ENCODE results near the gene DUSP14. TPM values are rescaled to one million over a fixed set of nuclear protein-coding genes. Genes with fewer than 3 reads are reported as not detected.
A peak's percentile ranks its signal among the peaks of the same experiment; 100 is the strongest.
"Not testable (repeated sequence)": the region's sequence is repeated elsewhere in the genome, so short reads cannot be mapped to it uniquely, and the experiment has no call there.

The DUSP14 gene, protein sequence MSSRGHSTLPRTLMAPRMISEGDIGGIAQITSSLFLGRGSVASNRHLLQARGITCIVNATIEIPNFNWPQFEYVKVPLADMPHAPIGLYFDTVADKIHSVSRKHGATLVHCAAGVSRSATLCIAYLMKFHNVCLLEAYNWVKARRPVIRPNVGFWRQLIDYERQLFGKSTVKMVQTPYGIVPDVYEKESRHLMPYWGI
- 19.9 TPM for total RNA-seq

DNA sequence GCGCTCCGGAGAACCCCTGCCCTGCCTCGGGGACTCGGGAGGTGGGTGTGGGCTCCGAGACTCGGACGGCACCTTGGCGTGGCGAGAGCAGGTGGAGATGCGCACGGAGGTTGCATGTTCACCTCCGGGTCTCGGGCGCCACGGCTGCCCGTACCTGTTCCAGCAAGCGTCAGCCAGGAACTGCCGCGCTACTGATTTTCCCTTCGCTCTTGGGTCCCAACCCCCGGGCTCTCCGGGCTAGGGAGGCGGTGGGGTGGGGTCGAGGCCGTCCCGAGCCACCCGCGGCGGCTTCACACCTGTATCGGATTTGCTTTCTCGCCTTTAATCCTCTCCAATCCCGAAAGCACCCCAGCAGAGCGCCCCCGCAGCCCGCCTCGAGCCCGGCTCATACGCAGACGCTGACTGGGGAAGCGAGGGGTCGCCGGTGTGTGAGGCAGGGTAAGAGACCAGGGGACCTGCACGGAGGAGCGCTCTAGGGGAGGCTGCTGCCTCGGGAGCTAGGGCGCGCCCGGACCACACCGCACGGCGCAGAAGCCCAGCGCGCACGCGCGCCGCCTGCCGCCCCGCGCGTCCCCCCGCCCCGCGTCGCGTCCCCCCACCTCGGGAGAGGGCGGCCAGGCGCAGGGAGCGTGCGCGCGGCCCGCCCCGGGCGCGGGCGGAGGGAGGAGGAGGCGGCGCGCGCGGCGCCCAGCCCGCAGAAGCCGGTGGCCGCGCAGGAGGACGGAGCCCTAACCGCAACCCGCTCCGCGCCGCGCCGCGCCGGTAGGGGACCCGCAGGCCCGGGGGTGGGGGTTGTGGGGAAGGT lies at the start of gene DUSP14:
Gene DUSP14, plus strand, starts transcription at position 695 of the 805 bp plus-strand sequence. CDS start 22,382 bp downstream, outside the sequence.
- DNase-seq (ENCODE audit: extremely low spot score in 2 of 2) = no peak
- no peaks in the 10 kb centered on the region for H3K36me3 ChIP-seq
- H3K4me1 ChIP-seq = peaks cover 39% of the 10 kb centered on the region
- H3K4me3 ChIP-seq = peak within 1 kb of the TSS; percentile 71 to 94
- no peaks in the 10 kb centered on the region for H3K9me3 ChIP-seq
- peak within 1 kb of the TSS; percentile 95 for H3K27ac ChIP-seq
- no peaks in the 10 kb centered on the region for H3K27me3 ChIP-seq
- intact Hi-C loops (cut with DNase I) = no loop called here
- TF ChIP-seq, protein P1, sequence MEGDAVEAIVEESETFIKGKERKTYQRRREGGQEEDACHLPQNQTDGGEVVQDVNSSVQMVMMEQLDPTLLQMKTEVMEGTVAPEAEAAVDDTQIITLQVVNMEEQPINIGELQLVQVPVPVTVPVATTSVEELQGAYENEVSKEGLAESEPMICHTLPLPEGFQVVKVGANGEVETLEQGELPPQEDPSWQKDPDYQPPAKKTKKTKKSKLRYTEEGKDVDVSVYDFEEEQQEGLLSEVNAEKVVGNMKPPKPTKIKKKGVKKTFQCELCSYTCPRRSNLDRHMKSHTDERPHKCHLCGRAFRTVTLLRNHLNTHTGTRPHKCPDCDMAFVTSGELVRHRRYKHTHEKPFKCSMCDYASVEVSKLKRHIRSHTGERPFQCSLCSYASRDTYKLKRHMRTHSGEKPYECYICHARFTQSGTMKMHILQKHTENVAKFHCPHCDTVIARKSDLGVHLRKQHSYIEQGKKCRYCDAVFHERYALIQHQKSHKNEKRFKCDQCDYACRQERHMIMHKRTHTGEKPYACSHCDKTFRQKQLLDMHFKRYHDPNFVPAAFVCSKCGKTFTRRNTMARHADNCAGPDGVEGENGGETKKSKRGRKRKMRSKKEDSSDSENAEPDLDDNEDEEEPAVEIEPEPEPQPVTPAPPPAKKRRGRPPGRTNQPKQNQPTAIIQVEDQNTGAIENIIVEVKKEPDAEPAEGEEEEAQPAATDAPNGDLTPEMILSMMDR (IDR thresholded peaks at IDR 0.05) = no peak
- peak in 1 of 2 donors; percentile 54 for TF ChIP-seq POLR2A (IDR thresholded peaks at IDR 0.05)
- TF ChIP-seq POLR2AphosphoS5 (IDR thresholded peaks at IDR 0.05; ENCODE audit: insufficient read depth in 1 of 2, low read depth in 1 of 2) = peak in 1 of 2 donors; percentile 71

DNA sequence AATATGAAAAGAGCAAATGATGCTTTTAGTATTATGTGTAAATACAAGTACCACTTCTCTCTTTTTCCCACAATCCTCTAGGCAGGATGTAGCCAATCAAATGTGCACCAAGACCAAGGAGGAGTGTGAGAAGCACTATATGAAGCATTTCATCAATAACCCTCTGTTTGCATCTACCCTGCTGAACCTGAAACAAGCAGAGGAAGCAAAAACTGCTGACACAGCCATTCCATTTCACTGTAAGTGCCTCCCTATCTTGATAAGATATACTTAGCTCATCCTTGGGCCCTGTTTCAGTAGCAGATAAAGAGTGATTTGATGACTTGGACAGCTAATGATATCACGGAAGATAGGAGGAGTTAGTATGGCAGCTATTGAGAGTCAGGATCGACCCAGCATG lies 49.3 kb upstream of the DUSP14 start:
- Histone ChIP-seq H3K36me3 (peaks cover 3 to 43% of the 10 kb centered on the region in 2 donors), H3K27ac (no peak overlapping the region)

DNA sequence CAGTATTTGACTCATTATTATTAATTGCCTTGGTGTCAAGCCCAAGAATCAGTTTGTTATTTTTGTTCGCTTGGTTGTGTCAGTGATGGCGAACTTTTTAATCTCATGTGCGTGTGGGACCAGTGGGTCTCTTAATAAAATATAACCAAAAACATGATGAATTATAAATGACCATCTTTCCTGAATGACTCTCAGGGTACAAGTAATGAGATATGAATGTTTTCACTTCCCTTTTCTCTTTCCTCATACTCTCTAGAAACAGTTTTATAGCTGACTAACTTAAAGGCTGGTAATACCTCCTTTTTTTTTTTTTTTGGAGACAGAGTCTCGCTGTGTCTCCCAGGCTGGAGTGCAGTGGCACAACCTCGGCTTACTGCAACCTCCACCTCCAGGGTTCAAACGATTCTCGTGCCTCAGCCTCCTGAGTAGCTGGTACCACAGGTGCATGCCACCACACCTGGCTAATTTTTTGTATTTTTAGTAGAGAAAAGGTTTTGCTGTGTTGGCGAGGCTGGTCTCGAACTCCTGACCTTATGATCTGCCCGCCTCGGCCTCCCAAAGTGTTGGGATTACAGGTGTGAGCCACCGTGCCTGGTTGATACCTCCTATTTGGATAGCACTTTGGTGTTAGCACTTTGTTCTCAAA lies 48.2 kb upstream of the DUSP14 start:
- H3K4me1 ChIP-seq; H3K27ac ChIP-seq; H3K4me3 ChIP-seq; H3K27me3 ChIP-seq; DNase-seq (ENCODE audit: extremely low spot score in 2 of 2); intact Hi-C loops (cut with DNase I); H3K9me3 ChIP-seq: not testable (repeated sequence)
- H3K36me3 ChIP-seq = peaks cover 3 to 43% of the 10 kb centered on the region in 2 donors

More for the DNA sequence above, 49.3 kb upstream of the DUSP14 start:
- no peak for TF ChIP-seq POLR2AphosphoS5 (IDR thresholded peaks at IDR 0.05; ENCODE audit: insufficient read depth in 1 of 2, low read depth in 1 of 2)
- TF ChIP-seq POLR2A (IDR thresholded peaks at IDR 0.05) = no peak
- DNase-seq (ENCODE audit: extremely low spot score in 2 of 2) = no peak
- intact Hi-C loops (cut with DNase I) = no loop called here
- H3K9me3 ChIP-seq = no peaks in the 10 kb centered on the region
- H3K4me3 ChIP-seq = no peak overlapping the region
- no peaks in the 10 kb centered on the region for H3K4me1 ChIP-seq
- no peaks in the 10 kb centered on the region for H3K27me3 ChIP-seq

DNA sequence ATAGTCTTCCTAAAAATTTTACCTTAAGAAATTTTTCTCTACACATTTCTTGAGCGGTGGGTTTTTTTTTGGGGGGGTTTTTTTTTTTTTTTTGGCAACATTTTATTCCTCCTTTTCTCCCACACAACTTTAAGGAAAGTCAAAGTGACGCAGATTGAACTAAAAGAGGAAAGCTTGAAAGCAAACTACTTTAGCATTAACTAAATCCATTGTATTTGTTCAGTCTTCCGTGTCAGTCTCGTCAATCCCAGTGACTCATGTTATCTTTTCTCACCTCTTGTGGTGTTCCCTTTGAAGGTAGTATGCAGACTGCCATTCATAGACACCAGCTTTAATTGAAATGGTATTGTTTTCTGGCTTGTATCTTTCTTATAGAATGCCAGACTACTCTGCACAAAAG lies 43.7 kb upstream of the DUSP14 start:
- Histone ChIP-seq H3K4me3 (no peak overlapping the region), H3K27me3 (no peaks in the 10 kb centered on the region), H3K27ac (no peak overlapping the region), H3K4me1 (no peaks in the 10 kb centered on the region), H3K9me3 (no peaks in the 10 kb centered on the region), H3K36me3 (peaks cover 0 to 29% of the 10 kb centered on the region in 2 donors)
- no peak for TF ChIP-seq POLR2AphosphoS5 (IDR thresholded peaks at IDR 0.05; ENCODE audit: insufficient read depth in 1 of 2, low read depth in 1 of 2)
- TF ChIP-seq POLR2A (IDR thresholded peaks at IDR 0.05) = no peak
- TF ChIP-seq, protein P1 (IDR thresholded peaks at IDR 0.05) = no peak
- intact Hi-C loops (cut with DNase I) = no loop called here
- DNase-seq (ENCODE audit: extremely low spot score in 2 of 2) = no peak

DNA sequence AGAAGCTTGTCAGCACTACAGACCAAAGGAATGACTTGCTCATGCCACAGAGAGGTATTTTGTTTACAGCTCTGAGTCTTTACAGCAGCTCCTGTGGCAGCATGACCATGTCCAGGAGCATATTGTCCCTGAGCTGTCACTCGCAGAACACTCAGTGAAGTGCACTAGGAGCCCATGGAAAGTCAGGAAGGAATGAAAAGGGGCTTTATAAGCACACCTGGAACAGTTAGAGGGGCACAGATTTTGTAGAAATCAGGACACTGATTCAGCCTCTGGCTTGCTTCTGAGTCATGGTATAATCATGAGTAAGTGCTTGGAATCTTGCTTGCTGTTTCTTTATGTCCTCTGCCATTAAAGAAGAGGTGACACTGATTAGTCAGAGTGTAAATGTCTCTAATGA lies 42.0 kb upstream of the DUSP14 start:
- Histone ChIP-seq H3K27ac (no peak overlapping the region), H3K4me1 (no peaks in the 10 kb centered on the region), H3K9me3 (no peaks in the 10 kb centered on the region), H3K27me3 (no peaks in the 10 kb centered on the region), H3K36me3 (peaks cover 0 to 14% of the 10 kb centered on the region in 2 donors), H3K4me3 (no peak overlapping the region)
- TF ChIP-seq POLR2AphosphoS5 (IDR thresholded peaks at IDR 0.05; ENCODE audit: insufficient read depth in 1 of 2, low read depth in 1 of 2) = peak in 1 of 2 donors; percentile 32
- TF ChIP-seq POLR2A (IDR thresholded peaks at IDR 0.05) = no peak
- TF ChIP-seq, protein P1 (IDR thresholded peaks at IDR 0.05) = no peak
- DNase-seq (ENCODE audit: extremely low spot score in 2 of 2) = no peak
- intact Hi-C loops (cut with DNase I) = no loop called here

Measured in vagina (tissue), 2 donors.